HG03432 (cell line): Measurements from ENCODE around the gene NLRC5.
"Not testable (repeated sequence)": the region's sequence is repeated elsewhere in the genome, so short reads cannot be mapped to it uniquely, and the experiment has no call there.

ENCODE experiments used
- ATAC-seq: cut with Tn5 transposase; IDR thresholded peaks from one replicate; pipeline ENCODE4 v1.9.1; 2021; ENCODE audit warnings: mild to moderate bottlenecking, moderate library complexity; ENCODE audit not compliant: unreplicated experiment

NLRC5 gene

GRCh38 chr16:57042157-57043111, 53.1 kb downstream of the NLRC5 start:
- peak; percentile 73 for ATAC-seq

DNA sequence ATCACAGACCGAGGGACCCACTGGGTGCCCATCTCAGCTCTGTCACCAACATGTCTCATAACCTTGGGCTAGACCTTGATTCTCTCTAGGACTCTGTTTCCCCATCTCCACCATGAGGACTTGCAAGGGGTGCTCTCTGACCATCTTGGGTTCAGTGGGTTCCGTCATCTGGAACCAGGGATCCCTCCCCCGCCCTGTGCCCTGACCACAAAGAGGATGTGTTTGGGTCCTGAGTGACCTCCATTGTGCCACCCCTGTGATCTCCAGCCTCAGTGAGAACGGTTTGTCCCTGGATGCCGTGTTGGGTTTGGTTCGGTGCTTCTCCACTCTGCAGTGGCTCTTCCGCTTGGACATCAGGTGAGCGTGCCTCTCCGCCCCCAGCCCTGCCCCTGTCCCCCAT, 53.9 kb downstream of the NLRC5 start:
- ATAC-seq, result no peak

DNA sequence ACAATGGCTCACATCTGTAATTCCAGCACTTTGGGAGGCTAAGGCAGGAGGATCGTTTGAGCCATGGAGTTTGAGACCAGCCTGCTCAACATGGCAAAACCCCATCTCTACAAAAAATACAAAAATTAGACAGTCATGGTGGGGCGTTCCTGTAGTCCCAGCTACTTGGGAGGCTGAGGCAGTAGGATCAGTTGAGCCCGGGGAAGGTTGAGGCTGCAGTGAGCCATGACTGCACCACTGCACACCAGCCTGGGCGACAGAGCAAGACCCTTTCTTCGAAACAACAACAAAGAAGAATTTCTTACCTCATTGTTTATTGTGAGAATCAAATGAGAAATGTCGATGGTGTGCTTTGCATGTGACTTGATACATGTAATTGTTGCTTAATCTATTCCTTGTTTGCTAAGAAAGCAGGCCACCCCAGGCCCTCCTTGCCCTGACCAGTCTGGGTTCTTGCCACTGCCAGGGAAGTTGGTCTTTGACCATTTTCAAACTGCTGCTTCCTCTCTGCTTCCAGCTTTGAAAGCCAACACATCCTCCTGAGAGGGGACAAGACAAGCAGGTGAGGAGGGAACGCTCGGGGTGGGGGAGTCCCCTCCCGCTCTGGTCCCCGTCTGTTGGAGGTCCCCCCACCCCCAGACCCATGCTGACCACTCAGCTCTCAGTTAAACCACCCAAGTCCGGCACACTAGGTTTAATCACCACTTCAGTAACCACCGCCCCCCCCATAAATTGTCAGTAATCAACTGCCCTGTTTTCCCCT, 55.8 kb downstream of the NLRC5 start:
- no peak for ATAC-seq

DNA sequence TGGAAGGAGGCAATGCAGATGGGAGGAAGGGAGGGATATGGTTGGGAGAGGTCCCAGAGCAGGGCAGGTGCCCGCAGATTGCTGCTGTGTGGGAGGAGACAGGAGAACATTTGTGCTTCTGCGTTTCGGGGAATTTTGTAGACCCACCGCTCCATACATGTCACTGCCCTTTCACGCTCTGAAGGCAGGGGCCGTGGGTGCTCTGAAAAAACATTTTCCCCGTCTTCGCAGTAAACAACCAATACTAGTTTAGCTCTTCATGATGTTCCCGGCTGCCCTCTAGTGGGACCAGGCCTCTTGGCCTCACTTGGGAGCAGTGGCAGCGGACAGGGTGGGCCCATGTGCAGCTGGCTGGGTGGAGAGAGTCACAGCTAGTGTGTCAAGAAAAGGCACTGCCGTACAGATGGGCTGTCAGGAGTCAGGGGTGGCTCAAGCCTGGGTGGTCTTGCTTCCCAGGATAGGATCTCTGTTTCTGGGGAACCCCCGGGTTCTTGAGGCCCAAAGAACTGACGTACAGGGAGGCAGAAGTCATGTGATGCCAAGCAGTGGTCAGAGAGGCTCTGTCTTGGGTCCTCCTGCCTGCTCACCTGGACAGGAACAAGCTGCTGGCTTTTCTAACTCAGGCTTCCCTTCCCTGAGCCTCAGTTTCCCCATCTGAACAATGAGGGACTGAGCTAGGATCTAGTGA, 56.5 kb downstream of the NLRC5 start:
- no peak for ATAC-seq

GRCh38 chr16:57048095-57048494, 58.7 kb downstream of the NLRC5 start:
- ATAC-seq, result no peak

GRCh38 chr16:57049678-57050077, 60.3 kb downstream of the NLRC5 start:
- peak; percentile 72 for ATAC-seq

GRCh38 chr16:57051696-57052228, 62.4 kb downstream of the NLRC5 start:
- ATAC-seq, result no peak

DNA sequence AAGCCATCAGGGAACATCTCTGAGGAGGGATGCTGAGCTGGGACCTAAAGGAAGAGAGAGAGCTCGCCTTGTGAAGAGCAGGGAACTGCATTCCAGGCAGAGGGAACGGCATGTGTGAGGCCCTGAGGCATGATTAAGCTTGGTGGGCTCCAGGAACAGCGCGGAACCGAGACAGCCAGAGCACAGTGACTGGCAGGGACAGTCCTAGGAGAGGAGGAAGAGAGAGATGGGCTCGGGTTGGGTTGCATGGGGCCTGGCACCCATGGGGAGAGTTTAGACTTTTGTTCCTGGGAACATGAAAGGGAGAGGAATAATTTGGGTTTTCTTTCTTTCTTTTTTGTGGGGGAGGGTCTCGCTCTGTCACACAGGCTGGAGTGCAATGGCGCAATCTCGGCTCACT, 63.8 kb downstream of the NLRC5 start:
- no peak for ATAC-seq

- no peak for ATAC-seq
These were observed 65.0 kb downstream of the NLRC5 start for GRCh38 chr16:57054338-57054737.

DNA sequence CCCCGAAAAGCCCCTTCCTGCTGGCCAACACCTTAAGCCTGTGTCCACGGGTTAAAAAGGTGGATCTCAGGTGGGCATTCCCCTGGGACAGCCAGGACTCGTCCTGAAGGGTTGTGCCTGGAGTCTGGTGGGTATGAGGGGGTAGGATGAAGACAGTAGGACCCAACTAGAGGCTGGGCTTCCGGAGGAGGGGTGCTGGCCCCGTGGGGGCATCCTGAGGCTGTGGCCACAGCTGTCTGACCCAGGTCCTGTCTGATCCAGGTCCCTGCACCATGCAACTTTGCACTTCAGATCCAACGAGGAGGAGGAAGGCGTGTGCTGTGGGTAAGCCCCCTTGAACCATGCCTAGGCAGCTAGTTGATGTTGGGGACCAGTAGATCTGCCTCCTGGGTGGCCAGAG, 65.4 kb downstream of the NLRC5 start:
- no peak for ATAC-seq

DNA sequence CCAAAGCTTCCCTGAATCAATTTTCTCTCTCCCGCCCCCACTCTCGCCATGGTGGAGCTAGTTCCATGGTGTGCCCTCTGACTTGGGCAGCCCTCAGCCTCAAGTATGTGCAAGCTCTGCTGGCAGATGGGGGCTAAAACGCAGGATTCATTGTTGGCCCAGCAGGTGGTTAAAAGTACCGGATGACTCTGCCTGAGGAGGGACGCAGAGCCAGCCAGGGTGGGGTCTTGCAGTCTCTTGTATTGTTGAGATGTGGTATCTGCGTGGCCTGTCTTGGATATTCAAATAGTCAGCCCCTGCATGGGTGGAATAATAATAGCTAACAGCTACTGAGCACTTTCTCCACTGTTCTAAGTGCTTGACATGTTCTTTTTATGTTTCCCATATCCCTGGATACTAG, 66.3 kb downstream of the NLRC5 start:
- no peak for ATAC-seq

GRCh38 chr16:57058291-57058861, 69.0 kb downstream of the NLRC5 start:
- no peak for ATAC-seq

GRCh38 chr16:57060323-57061083, 71.1 kb downstream of the NLRC5 start:
- ATAC-seq, result no peak

DNA sequence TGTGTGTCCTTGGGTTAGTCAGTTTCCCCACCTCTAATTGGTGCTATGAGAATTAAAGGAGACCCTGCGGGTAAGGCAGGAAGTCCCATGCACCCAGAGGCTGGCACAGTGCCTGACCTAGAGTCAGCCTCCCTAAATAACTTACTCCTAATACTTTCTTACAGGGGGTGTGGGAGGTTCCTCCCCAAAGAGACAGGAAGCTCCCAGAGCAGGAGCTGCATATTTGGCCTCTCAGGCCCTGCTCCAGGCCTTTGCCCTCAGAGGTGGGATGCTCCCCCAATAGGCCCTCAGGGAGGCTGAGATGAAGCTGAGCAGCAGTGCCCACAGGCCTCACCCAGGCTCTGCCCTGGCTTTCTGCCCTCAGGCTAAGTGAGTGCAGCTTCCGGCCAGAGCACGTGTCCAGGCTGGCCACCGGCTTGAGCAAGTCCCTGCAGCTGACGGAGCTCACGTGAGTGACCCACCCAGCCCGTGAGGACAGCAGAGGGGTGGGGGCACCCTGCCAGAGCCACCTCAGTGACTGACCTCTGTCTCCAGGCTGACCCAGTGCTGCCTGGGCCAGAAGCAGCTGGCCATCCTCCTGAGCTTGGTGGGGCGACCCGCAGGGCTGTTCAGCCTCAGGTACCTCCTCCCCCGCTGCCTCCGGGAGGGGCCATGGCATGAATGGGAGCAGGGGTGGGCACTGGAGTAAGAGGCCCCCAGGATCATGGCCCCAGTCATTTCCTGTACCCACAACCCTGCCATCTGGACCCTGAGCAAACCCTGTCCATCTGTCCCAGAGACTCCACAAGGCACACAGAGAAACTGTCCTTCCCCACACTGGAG, 71.9 kb downstream of the NLRC5 start:
- no peak for ATAC-seq

DNA sequence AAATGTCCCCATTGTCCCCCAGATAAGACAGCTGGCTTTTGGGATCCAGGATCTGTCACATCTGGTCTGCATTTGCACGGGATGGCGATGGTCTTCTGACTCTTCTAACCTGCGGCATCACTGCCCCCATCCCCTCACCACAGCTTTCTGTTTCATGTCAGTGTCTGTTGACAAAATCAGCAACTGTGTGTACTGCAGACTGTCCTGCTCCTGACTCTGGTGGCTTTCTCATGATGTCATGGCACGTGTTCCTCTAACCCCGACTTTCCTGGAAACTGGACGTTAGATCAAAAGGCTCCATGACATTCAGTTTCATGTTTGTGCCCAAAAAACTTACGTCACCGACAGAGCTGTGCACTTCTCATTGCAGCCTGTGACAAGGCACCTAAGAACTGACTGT, 73.0 kb downstream of the NLRC5 start:
- ATAC-seq, result no peak

DNA sequence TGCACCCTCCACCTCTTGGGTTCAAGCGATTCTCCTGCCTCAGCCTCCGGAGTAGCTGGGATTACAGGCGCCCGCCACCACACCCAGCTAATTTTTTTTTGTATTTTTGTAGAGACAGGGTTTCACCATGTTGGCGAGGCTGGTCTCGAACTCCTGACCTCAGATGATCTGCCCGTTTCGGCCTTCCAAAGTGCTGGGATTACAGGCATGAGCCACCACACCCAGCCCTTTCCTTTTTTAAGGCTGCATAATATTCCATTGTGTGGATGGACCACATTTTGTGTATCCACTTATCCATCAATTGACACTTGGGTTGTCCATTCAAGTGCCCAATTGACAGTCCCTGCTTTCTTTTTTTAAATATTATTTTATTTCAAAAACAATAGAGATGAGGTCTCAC, 73.8 kb downstream of the NLRC5 start:
- ATAC-seq, result not testable (repeated sequence)

- ATAC-seq, result no peak
These were observed 75.6 kb downstream of the NLRC5 start for GRCh38 chr16:57064995-57065394.

DNA sequence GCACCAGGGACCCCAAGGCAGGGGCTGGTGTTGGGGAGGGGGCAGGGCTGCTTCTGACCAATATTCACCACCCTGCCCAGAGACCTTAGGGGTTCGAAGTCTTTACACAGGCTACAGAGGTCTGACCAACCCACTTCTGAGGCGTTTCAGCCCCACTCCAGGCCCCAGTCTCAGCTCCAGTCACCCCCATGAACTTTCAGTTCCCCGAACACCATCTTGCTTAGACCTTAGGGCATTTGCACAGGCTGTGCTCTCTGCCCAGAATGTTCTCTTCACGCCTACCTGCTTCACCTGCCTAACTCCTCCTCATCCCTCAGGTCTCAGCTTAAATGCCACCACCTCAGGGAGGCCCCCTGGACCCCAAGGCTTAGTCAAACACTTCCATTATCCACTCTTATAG, 77.3 kb downstream of the NLRC5 start:
- no peak for ATAC-seq

DNA sequence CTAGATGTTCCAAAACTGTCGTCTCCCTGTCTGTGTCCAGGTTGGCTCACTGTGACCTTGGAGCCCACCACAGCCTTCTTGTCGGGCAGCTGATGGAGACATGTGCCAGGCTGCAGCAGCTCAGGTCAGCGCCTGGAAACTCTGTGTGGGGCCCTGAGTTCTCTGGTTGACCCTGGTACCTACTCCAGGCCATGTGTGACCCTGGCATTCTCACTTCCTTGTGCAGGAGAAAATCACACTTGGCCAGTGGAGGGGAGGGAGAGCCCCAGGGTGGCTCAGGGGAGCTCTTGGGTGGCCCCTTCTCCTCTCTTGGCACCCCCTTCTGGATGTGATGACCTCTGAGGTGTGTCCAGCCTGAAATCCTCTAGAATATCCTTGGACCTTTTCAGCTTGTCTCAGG, 78.0 kb downstream of the NLRC5 start:
- ATAC-seq, result no peak
